DOHH2 (cell line): Measurements from ENCODE around the gene LRAT.

ENCODE experiments used
- CTCF ChIP-seq: fragments of 200-600 bp; sonication (generic); IDR thresholded peaks from one replicate; pipeline ENCODE4 v1.5.1; 2014; ENCODE audit warnings: antibody characterized with exemption, mild to moderate bottlenecking, low read depth, low read length; ENCODE audit not compliant: poor library complexity, severe bottlenecking
- EZH2phosphoT487 ChIP-seq: fragments of 200-600 bp; sonication (generic); IDR thresholded peaks from 2 replicates; pipeline ENCODE4 v1.6.1; 2017; ENCODE audit warnings: borderline replicate concordance, mild to moderate bottlenecking, antibody characterized with exemption, low read length, moderate library complexity, mixed read lengths

GRCh38 chr4:154739111-154739510, 4.7 kb upstream of the LRAT start:
- TF ChIP-seq CTCF: no peak
- no peak for TF ChIP-seq EZH2phosphoT487
